Subcutaneous preadipocyte (primary cell): ENCODE data around the gene BTBD8. TPM values are rescaled to one million over a fixed set of nuclear protein-coding genes. Genes with fewer than 3 reads are reported as not detected.

Experiments
- total RNA-seq: library from RNA; depleted of rRNA; stranded (reverse); fragments of >200 nt; gene quantifications from 2 replicates; pipeline ENCODE4 v1.2.3, GENCODE V29; 2012

Gene BTBD8
- total RNA-seq: 2.9 and 3.5 TPM in 2 replicates

DNA sequence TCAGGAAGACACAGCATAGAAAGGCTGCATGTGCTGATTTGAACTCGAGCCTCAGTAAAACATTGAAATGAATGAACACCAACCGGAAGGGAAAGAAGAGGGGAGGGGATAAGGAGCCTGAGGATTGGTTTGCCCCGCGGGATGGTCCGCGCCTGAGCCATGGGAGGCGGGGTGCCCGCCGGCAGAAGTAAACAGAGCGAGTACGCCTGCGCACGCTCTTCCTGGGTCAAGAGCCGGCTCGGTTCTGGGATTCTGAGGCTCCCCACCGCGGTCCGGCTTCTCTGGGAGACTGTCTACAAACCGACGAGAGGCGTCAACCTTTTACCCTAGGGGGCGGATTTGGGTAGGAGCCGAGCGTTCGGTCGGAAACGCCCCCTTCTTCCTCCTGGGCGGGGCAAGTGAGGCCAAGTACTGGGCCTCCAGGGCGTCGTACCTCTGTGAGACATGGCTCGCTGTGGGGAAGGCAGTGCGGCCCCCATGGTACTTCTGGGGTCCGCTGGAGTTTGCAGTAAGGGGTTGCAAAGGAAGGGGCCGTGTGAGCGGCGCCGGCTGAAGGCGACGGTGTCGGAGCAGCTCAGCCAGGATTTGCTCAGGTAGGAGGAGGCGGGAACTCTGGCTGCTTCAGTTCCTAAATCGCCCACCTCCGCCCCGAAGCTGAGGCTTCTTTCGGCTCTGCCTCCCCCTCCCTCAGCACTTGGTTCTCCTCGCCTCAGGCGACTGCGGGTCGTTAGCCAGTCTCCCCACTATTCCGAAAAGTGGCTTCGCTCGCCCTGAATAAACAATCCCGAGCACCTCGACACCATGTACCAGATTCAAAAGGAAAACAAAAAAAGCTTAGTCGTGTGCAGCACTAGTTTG lies at the start of gene BTBD8:
Gene BTBD8 (plus strand): TSS at position 218 of the 858 bp plus-strand sequence. CDS start 227 bp downstream, at position 445.

DNA sequence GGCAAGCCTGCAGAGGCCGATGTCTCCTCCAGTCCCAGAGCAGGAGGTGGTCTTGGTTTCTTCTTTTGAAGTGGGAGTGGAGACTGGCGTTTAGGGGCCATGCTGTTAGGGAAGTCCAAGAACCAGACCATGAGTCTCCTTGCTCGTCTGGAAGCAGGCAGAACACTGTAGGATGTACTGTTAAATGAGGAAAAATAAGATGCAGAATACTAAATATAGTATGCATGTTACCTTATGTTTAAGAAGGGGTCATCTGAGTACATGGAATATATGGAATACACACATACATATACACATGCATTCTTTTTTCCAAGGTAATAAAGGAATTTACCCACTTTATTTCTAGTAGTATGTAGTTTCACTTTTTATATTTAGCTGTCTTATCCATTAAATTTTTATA lies 4.8 kb upstream of the BTBD8 start, which contains the start of gene SETSIP:
Gene SETSIP (minus strand): TSS at position 101 of the 400 bp plus-strand sequence. CDS start 0 bp downstream, at position 101.

DNA sequence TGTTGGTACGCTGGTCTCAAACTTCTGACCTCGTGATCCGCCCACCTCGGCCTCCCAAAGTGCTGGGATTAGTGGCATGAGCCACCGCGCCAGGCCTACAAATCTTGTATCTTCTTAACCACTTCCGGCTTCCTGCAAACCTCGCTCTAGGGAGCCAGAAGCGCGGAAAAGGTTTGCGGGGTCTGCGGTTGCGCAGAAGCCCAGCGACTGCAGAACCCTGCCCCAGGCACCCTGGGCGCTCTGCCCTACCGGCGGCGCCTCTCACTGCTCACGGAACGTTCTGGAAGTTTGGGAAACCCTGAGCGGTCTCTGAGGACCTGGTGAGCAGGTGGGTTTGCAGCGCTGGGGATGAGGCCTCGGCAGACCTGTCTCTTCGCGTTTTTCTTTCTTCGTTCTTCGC lies 137.6 kb downstream of the BTBD8 start, which contains the start of gene C1orf146:
Gene C1orf146 (plus strand): TSS at position 195 of the 400 bp plus-strand sequence. CDS start 13,506 bp downstream, outside the sequence.

Other genes with a start within 250 kb of the BTBD8 start
- gene TGFBR3, start 194.2 kb upstream of the BTBD8 start, total RNA-seq: 123 and 162 TPM in 2 replicates
- gene BRDT, start 130.9 kb upstream of the BTBD8 start, total RNA-seq: not detected in 2 replicates
- gene EPHX4, start 50.4 kb upstream of the BTBD8 start, total RNA-seq: under 0.01 TPM in 1 of 2 replicates, not detected in the other
- 0.20 and 0.37 TPM in 2 replicates for gene SETSIP, start 4.9 kb upstream of the BTBD8 start, total RNA-seq
- gene C1orf146, start 137.6 kb downstream of the BTBD8 start, total RNA-seq: not detected in 2 replicates
- 11.3 and 12.9 TPM in 2 replicates for gene GLMN, start 218.6 kb downstream of the BTBD8 start, total RNA-seq
- gene RPAP2, start 218.7 kb downstream of the BTBD8 start, total RNA-seq: 5.5 and 6.2 TPM in 2 replicates